A673 (cell line): ENCODE results near the gene WDR37.

Experiments used
- CTCF ChIP-seq: fragments of 300-800, 200-600 bp; sonication (generic); conservative IDR thresholded peaks from 2 replicates; pipeline ENCODE4 v1.5.1; 2017; ENCODE audit warnings: low read depth, mild to moderate bottlenecking, antibody characterized with exemption, low read length, moderate library complexity, mixed read lengths
- EZH2 ChIP-seq: fragments of 200-600 bp; sonication (generic); IDR thresholded peaks from 2 replicates; pipeline ENCODE4 v1.6.1; 2017; ENCODE audit warnings: borderline replicate concordance, low read depth, mild to moderate bottlenecking, mixed read lengths, antibody characterized with exemption, low read length; ENCODE audit not compliant: poor library complexity, severe bottlenecking

GRCh38 chr10:1178506-1178905, 122.3 kb downstream of the WDR37 start:
- TF ChIP-seq CTCF (no peak), EZH2 (no peak)
